Body of pancreas (tissue), 4 donors: ENCODE results near the gene TMEM154. TPM values are rescaled to one million over a fixed set of nuclear protein-coding genes. Genes with fewer than 3 reads are reported as not detected.

Experiments used
- ATAC-seq: fragments of 150-250 bp; one replicate; pipeline ENCODE4 v1.9.1; 2016
- DNase-seq, 4 donors: peaks; one replicate each; pipeline ENCODE4 v3.0.0-alpha.2; 2019
- H3K27ac ChIP-seq, 4 donors: fragments of 200-600 bp; sonication (generic); 1 replicate in 3 of 4; 2 replicates in 1 of 4; pipeline versions ENCODE4 v1.5.1 to v1.6.1; 2016 to 2019; ENCODE audit warnings: mild to moderate bottlenecking in 1 of 4, mixed read lengths in 1 of 4, moderate library complexity in 1 of 4
- H3K27me3 ChIP-seq, 2 donors: fragments of 200-600 bp; sonication (generic); one replicate each; pipeline ENCODE4 v1.6.0; 2016; ENCODE audit warnings: mild to moderate bottlenecking in 1 of 2
- H3K36me3 ChIP-seq, 2 donors: fragments of 200-600 bp; sonication (generic); replicated peaks in 1 of 2; 2 replicates each; pipeline ENCODE4 v1.5.1; 2016; ENCODE audit warnings: low read depth in 2 of 2; ENCODE audit not compliant: insufficient read depth in 1 of 2
- H3K4me1 ChIP-seq: fragments of 200-600 bp; sonication (generic); one replicate; pipeline ENCODE4 v1.6.0; 2016
- H3K4me3 ChIP-seq, 2 donors: fragments of 200-600 bp; sonication (generic); 1 replicate in 1 of 2; 2 replicates in 1 of 2; pipeline ENCODE4 v1.5.1; 2016 to 2019
- H3K9me3 ChIP-seq, 3 donors: fragments of 200-600 bp; sonication (generic); 1 replicate in 2 of 3; 2 replicates in 1 of 3; pipeline ENCODE4 v1.5.1; 2016
- CTCF ChIP-seq, 7 experiments: fragments of 450-650 bp in 4 of 7; fragments of 200-600 bp in 3 of 7; sonication (generic) in 3 of 7; IDR thresholded peaks; one replicate each; pipeline ENCODE4 v1.5.1; 2016 to 2019; ENCODE audit warnings: antibody characterized with exemption in 7 of 7
- POLR2A ChIP-seq, 3 donors: fragments of 450-650 bp; IDR thresholded peaks; one replicate each; pipeline ENCODE4 v1.6.1; 2016; ENCODE audit warnings: antibody characterized with exemption in 3 of 3, mild to moderate bottlenecking in 2 of 3
- WGBS, 2 donors: methylation state at CpG; one replicate each; pipeline ENCODE4 v1.1.5; 2017; 5-methylcytosine and 5-hydroxymethylcytosine counted together
- intact Hi-C: fragments of 100-400 bp; cut with DNase I; formaldehyde crosslinking; loops from one replicate; pipeline ENCODE4 v1.15.1; 2023
- total RNA-seq, 2 donors: library from RNA; depleted of rRNA; stranded (reverse); fragments of >200 nt; gene quantifications; one replicate each; pipeline ENCODE4 v1.1.0, GENCODE V29; 2016

The TMEM154 gene
- total RNA-seq, 2 donors from 2014 or later = under 0.01 to 0.52 TPM

GRCh38 chr4:152629908-152630307, 49.9 kb downstream of the TMEM154 start:
- 52 to 69% methylated on average over 3 of the region's 3 CpGs for WGBS, 2 donors

DNA sequence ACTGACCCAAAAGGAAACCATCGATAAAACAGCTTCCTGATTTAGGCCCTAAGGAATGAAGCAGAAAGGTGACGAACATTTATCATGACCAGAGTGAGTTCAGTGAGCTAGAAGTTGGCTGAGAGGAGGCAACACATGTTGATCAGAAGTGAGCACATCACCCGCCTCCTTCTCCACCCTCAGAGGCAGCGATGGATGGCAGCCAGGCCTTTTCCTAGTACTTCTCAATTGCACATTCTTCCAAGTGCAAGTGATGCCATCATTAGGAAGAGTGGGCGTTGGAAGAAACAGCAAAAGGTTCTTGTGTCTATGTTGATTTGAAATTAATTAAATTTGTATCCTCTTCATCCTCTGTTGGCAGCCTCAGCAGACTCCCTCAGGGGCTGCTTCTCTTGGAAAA, 51.7 kb downstream of the TMEM154 start:
- no peak overlapping the region for H3K4me3 ChIP-seq
- intact Hi-C loops = no loop called here
- no peak overlapping the region for H3K27ac ChIP-seq
- no peaks in the 10 kb centered on the region for H3K9me3 ChIP-seq
- WGBS, 2 donors = 84 to 94% methylated on average over 5 of the region's 5 CpGs
- no peak for DNase-seq
- H3K4me1 ChIP-seq = no peaks in the 10 kb centered on the region
- ATAC-seq = no peak
- H3K27me3 ChIP-seq = no peaks in the 10 kb centered on the region
- no peaks in the 10 kb centered on the region for H3K36me3 ChIP-seq
- TF ChIP-seq CTCF (IDR thresholded peaks at IDR 0.05) = no peak
- TF ChIP-seq POLR2A (IDR thresholded peaks at IDR 0.05) = no peak

More at GRCh38 chr4:152629908-152630307, 49.9 kb downstream of the TMEM154 start:
- ATAC-seq (no peak), DNase-seq (no peak)
- Histone ChIP-seq H3K27me3 (no peaks in the 10 kb centered on the region), H3K4me1 (no peaks in the 10 kb centered on the region), H3K36me3 (no peaks in the 10 kb centered on the region), H3K27ac (no peak overlapping the region), H3K9me3 (no peaks in the 10 kb centered on the region), H3K4me3 (no peak overlapping the region)
- intact Hi-C loops = no loop called here
- TF ChIP-seq CTCF (IDR thresholded peaks at IDR 0.05) (no peak), POLR2A (IDR thresholded peaks at IDR 0.05) (no peak)

GRCh38 chr4:152626790-152627189, 53.0 kb downstream of the TMEM154 start:
- Histone ChIP-seq H3K9me3 (no peaks in the 10 kb centered on the region), H3K4me3 (no peak overlapping the region), H3K27me3 (no peaks in the 10 kb centered on the region), H3K36me3 (no peaks in the 10 kb centered on the region), H3K4me1 (no peaks in the 10 kb centered on the region), H3K27ac (no peak overlapping the region)
- WGBS, 2 donors = 63 to 70% methylated on average over 2 of the region's 2 CpGs
- no peak for TF ChIP-seq CTCF (IDR thresholded peaks at IDR 0.05)
- no peak for TF ChIP-seq POLR2A (IDR thresholded peaks at IDR 0.05)
- intact Hi-C loops = no loop called here
- DNase-seq (no peak), ATAC-seq (no peak)

DNA sequence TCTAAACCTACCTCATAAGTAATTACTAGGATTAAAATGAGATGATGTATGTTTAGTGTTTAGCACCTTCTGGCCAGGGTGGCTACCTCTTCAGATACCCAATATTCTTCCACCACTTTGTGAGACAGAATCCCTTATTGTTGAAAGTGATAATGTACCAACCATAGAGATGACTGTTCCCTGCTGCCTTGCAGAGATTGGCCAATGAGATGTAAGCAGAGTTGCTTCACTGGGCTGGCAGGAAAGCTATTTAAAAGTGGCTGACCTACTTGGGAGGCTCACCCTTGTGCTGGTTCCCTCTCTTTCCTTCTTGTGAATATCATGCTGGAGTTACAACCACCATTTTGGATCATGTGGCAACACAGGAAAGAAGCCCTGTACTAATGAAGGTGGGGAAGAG, 58.9 kb downstream of the TMEM154 start:
- no peak for DNase-seq
- H3K27me3 ChIP-seq = no peaks in the 10 kb centered on the region
- no peaks in the 10 kb centered on the region for H3K9me3 ChIP-seq
- H3K27ac ChIP-seq = no peak overlapping the region
- no peak for ATAC-seq
- H3K36me3 ChIP-seq = no peaks in the 10 kb centered on the region
- intact Hi-C loops = no loop called here
- no peak for TF ChIP-seq CTCF (IDR thresholded peaks at IDR 0.05)
- TF ChIP-seq POLR2A (IDR thresholded peaks at IDR 0.05) = no peak
- no peak overlapping the region for H3K4me3 ChIP-seq
- H3K4me1 ChIP-seq = no peaks in the 10 kb centered on the region

DNA sequence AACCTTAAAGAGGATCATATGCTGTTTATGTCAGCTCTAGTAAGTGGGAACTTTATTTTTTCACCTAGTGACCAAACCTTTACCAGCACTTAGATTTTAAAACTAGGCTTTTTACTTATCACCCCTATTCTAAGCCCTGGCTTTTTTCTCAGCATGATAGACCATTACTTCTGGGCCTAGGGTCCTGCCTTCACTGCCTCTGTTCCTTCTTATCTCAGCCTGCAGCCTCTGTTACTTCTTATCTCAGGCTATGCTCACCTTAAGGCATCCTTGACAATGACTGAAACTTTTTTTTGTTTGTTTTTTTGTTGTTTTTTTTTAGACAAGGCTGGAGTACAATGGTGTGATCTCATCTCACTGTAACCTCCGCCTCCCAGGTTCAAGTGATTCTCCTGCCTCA, 59.6 kb downstream of the TMEM154 start:
- no peaks in the 10 kb centered on the region for H3K9me3 ChIP-seq
- DNase-seq (no peak), ATAC-seq (no peak)
- H3K27me3 ChIP-seq = no peaks in the 10 kb centered on the region
- intact Hi-C loops = no loop called here
- no peak overlapping the region for H3K27ac ChIP-seq
- no peak overlapping the region for H3K4me3 ChIP-seq
- H3K36me3 ChIP-seq = no peaks in the 10 kb centered on the region
- H3K4me1 ChIP-seq = no peaks in the 10 kb centered on the region
- TF ChIP-seq POLR2A (IDR thresholded peaks at IDR 0.05) (no peak), CTCF (IDR thresholded peaks at IDR 0.05) (no peak)
- 82 to 88% methylated on average over 1 of the region's 1 CpG for WGBS, 2 donors
